H9 (cell line): Measurements from ENCODE around the gene KANSL3. TPM values are rescaled to one million over a fixed set of nuclear protein-coding genes. Genes with fewer than 3 reads are reported as not detected.
A peak's percentile ranks its signal among the peaks of the same experiment; 100 is the strongest.
"Not testable (repeated sequence)": the region's sequence is repeated elsewhere in the genome, so short reads cannot be mapped to it uniquely, and the experiment has no call there.

Experiments
- DNase-seq: peaks from one replicate; pipeline ENCODE4 v3.0.0-alpha.2; 2017
- H2AFZ ChIP-seq: one replicate; pipeline ENCODE4 v1.6.1; 2013; ENCODE audit warnings: mild to moderate bottlenecking, low read length, control low read depth, moderate library complexity
- H2AK5ac ChIP-seq: 2 replicates; pipeline ENCODE4 v1.6.1; 2013; ENCODE audit warnings: low read length, control low read depth, mixed read lengths; ENCODE audit not compliant: insufficient read length
- H2BK120ac ChIP-seq: one replicate; pipeline ENCODE4 v1.6.1; 2013; ENCODE audit warnings: low read depth, mild to moderate bottlenecking, low read length, control low read depth, inconsistent platforms; ENCODE audit not compliant: poor library complexity, severe bottlenecking
- H2BK12ac ChIP-seq: 2 replicates; pipeline ENCODE4 v1.6.1; 2013; ENCODE audit warnings: low read length, control low read depth, mixed read lengths, low read depth; ENCODE audit not compliant: insufficient read length
- H2BK15ac ChIP-seq: 2 replicates; pipeline ENCODE4 v1.6.1; 2013; ENCODE audit warnings: low read depth, low read length, control low read depth
- H2BK20ac ChIP-seq: one replicate; pipeline ENCODE4 v1.6.1; 2013; ENCODE audit warnings: low read depth, mild to moderate bottlenecking, low read length, control low read depth, inconsistent platforms; ENCODE audit not compliant: poor library complexity, severe bottlenecking
- H2BK5ac ChIP-seq: 2 replicates; pipeline ENCODE4 v1.6.1; 2013; ENCODE audit warnings: low read length, control low read depth, mixed read lengths; ENCODE audit not compliant: insufficient read length
- H3K14ac ChIP-seq: 2 replicates; pipeline ENCODE4 v1.6.1; 2013; ENCODE audit warnings: low read length, control low read depth; ENCODE audit not compliant: insufficient read depth
- H3K18ac ChIP-seq: 2 replicates; pipeline ENCODE4 v1.6.1; 2013; ENCODE audit warnings: low read depth, mild to moderate bottlenecking, mixed read lengths, low read length, control low read depth; ENCODE audit not compliant: insufficient read length
- H3K23ac ChIP-seq: 2 replicates; pipeline ENCODE4 v1.6.1; 2013; ENCODE audit warnings: low read length, control low read depth, mixed read lengths, low read depth; ENCODE audit not compliant: insufficient read length
- H3K23me2 ChIP-seq: 2 replicates; pipeline ENCODE4 v1.6.1; 2013; ENCODE audit warnings: low read depth, mild to moderate bottlenecking, mixed read lengths, low read length, control low read depth; ENCODE audit not compliant: insufficient read length, poor library complexity, severe bottlenecking
- H3K27ac ChIP-seq: 2 replicates; pipeline ENCODE4 v1.5.1; 2013; ENCODE audit warnings: low read length, control low read depth, mixed read lengths, low read depth; ENCODE audit not compliant: insufficient read length
- H3K27me3 ChIP-seq: 2 replicates; pipeline ENCODE4 v1.6.1; 2013; ENCODE audit warnings: low read length, control low read depth, inconsistent platforms; ENCODE audit not compliant: insufficient read depth
- H3K4ac ChIP-seq: 2 replicates; pipeline ENCODE4 v1.6.1; 2013; ENCODE audit warnings: low read depth, mild to moderate bottlenecking, control low read depth, inconsistent platforms, low read length, moderate library complexity
- H3K4me1 ChIP-seq: 2 replicates; pipeline ENCODE4 v1.6.1; 2013; ENCODE audit warnings: low read length, control low read depth, inconsistent platforms; ENCODE audit not compliant: insufficient read depth
- H3K4me2 ChIP-seq: 2 replicates; pipeline ENCODE4 v1.6.1; 2013; ENCODE audit warnings: low read length, control low read depth, mixed read lengths; ENCODE audit not compliant: insufficient read length, insufficient read depth
- H3K56ac ChIP-seq: 2 replicates; pipeline ENCODE4 v1.6.1; 2013; ENCODE audit warnings: low read depth, mild to moderate bottlenecking, mixed read lengths, low read length, control low read depth; ENCODE audit not compliant: insufficient read length
- H3K79me1 ChIP-seq: 2 replicates; pipeline ENCODE4 v1.6.1; 2013; ENCODE audit warnings: low read depth, mild to moderate bottlenecking, moderate library complexity, low read length, control low read depth, inconsistent platforms; ENCODE audit not compliant: insufficient read depth, poor library complexity, severe bottlenecking
- H3K79me2 ChIP-seq: 2 replicates; pipeline ENCODE4 v1.6.1; 2013; ENCODE audit warnings: low read length, control low read depth, inconsistent platforms; ENCODE audit not compliant: insufficient read depth
- H3K9ac ChIP-seq: 2 replicates; pipeline ENCODE4 v1.6.1; 2013; ENCODE audit warnings: low read length, control low read depth, mixed read lengths; ENCODE audit not compliant: insufficient read length; ENCODE audit errors: extremely low read depth
- H3K9me3 ChIP-seq: one replicate; pipeline ENCODE4 v1.6.1; 2013; ENCODE audit warnings: low read depth, low read length, inconsistent platforms; ENCODE audit not compliant: control insufficient read depth
- H3T11ph ChIP-seq: one replicate; pipeline ENCODE4 v1.6.1; 2013; ENCODE audit warnings: mild to moderate bottlenecking, low read length, control low read depth, inconsistent platforms
- H4K20me1 ChIP-seq: one replicate; pipeline ENCODE4 v1.6.1; 2013; ENCODE audit not compliant: control insufficient read depth, insufficient read length, insufficient read depth
- H4K5ac ChIP-seq: 2 replicates; pipeline ENCODE4 v1.6.1; 2013; ENCODE audit warnings: low read depth, mild to moderate bottlenecking, mixed read lengths, low read length, control low read depth; ENCODE audit not compliant: insufficient read length
- H4K8ac ChIP-seq: replicated peaks from 2 replicates; pipeline ENCODE4 v1.6.1; 2013; ENCODE audit warnings: low read length, control low read depth, mixed read lengths, low read depth; ENCODE audit not compliant: insufficient read length
- H4K91ac ChIP-seq: 2 replicates; pipeline ENCODE4 v1.6.1; 2013; ENCODE audit warnings: low read depth, mild to moderate bottlenecking, moderate library complexity, mixed read lengths, low read length, control low read depth; ENCODE audit not compliant: insufficient read length
- H3K27ac Mint-ChIP-seq, 3 experiments: 2 replicates in 2 of 3; 3 replicates in 1 of 3; pipeline ENCODE4 v1.8.0; 2020 to 2021; ENCODE audit warnings: mixed read lengths in 3 of 3, mild to moderate bottlenecking in 1 of 3, moderate library complexity in 1 of 3
- H3K27me3 Mint-ChIP-seq: 2 replicates; pipeline ENCODE4 v1.8.0; 2021; ENCODE audit warnings: low read depth, mild to moderate bottlenecking, moderate library complexity, mixed read lengths
- H3K36me3 Mint-ChIP-seq, 3 experiments: 2 replicates in 2 of 3; 3 replicates in 1 of 3; pipeline ENCODE4 v1.8.0; 2020 to 2021; ENCODE audit warnings: low read depth in 3 of 3, mixed read lengths in 3 of 3; ENCODE audit not compliant: insufficient read depth in 1 of 3
- H3K4me1 Mint-ChIP-seq, 2 experiments: 2 replicates each; pipeline ENCODE4 v1.8.0; 2020; ENCODE audit warnings: mixed read lengths in 2 of 2
- H3K4me3 Mint-ChIP-seq, 2 experiments: 2 replicates in 1 of 2; 3 replicates in 1 of 2; pipeline ENCODE4 v1.8.0; 2020 to 2021; ENCODE audit warnings: mild to moderate bottlenecking in 2 of 2, mixed read lengths in 2 of 2, moderate library complexity in 1 of 2
- H3K9me3 Mint-ChIP-seq, 2 experiments: 2 replicates in 1 of 2; 3 replicates in 1 of 2; pipeline ENCODE4 v1.8.0; 2020; ENCODE audit warnings: mild to moderate bottlenecking in 2 of 2, mixed read lengths in 2 of 2, moderate library complexity in 1 of 2
- CTCF ChIP-seq: fragments of 200-600 bp; sonication (generic); conservative IDR thresholded peaks from 3 replicates; pipeline ENCODE4 v1.8.0; 2021; ENCODE audit warnings: antibody characterized with exemption, mild to moderate bottlenecking
- WGBS: extraction: QIAGEN DNeasy Blood & Tissue Kit; methylation state at CpG from one replicate; pipeline ENCODE4 v1.1.7; 2013; ENCODE audit warnings: missing lambda C conversion rate, low lambda C conversion rate, mixed read lengths; ENCODE audit not compliant: insufficient read length; ENCODE audit errors: extremely low coverage; 5-methylcytosine and 5-hydroxymethylcytosine counted together
- total RNA-seq: library from RNA; stranded (reverse); gene quantifications from 2 replicates; pipeline ENCODE4 v1.2.1, GENCODE V29; 2021

Gene KANSL3
- total RNA-seq, 1 experiment from 2014 or later = 35.7 TPM

- Histone ChIP-seq H3K79me2 (no peaks in the 10 kb centered on the region), H4K20me1 (no peaks in the 10 kb centered on the region), H3T11ph (no peak overlapping the region), H2BK12ac (no peak overlapping the region), H2AFZ (no peak overlapping the region), H3K9ac (no peak overlapping the region), H3K4me2 (no peak overlapping the region), H3K27me3 (no peaks in the 10 kb centered on the region), H2BK5ac (no peak overlapping the region), H3K4ac (no peak overlapping the region), H4K5ac (no peak overlapping the region), H2BK120ac (no peak overlapping the region), H3K14ac (no peak overlapping the region), H3K27ac (no peak overlapping the region), H3K23me2 (no peaks in the 10 kb centered on the region), H4K91ac (no peak overlapping the region), H3K56ac (no peak overlapping the region), H2BK20ac (no peak overlapping the region), H3K23ac (no peak overlapping the region), H3K9me3 (no peaks in the 10 kb centered on the region), H2BK15ac (no peak overlapping the region), H4K8ac (no peak overlapping the region), H3K79me1 (no peaks in the 10 kb centered on the region), H3K18ac (no peak overlapping the region), H3K4me1 (no peaks in the 10 kb centered on the region), H2AK5ac (no peak overlapping the region)
- H3K4me1 Mint-ChIP-seq = peaks cover 16 to 22% of the 10 kb centered on the region in 2 experiments
- H3K4me3 Mint-ChIP-seq = no peak overlapping the region
- DNase-seq = peak; percentile 84
- H3K9me3 Mint-ChIP-seq = no peaks in the 10 kb centered on the region; a peak in 1 of 5 replicates
- H3K36me3 Mint-ChIP-seq = peaks cover 0 to 2% (median 0%) of the 10 kb centered on the region in 3 experiments; a peak in 3 of 7 replicates
- peaks cover 2% of the 10 kb centered on the region for H3K27me3 Mint-ChIP-seq
- TF ChIP-seq CTCF = peak; percentile 97
- WGBS = no CpG with 5 or more reads among the region's 35 CpGs
- peak overlapping the region in 2 of 3 experiments; percentile 52 to 70; a peak in 4 of 7 replicates for H3K27ac Mint-ChIP-seq
Measured at GRCh38 chr2:96554293-96555145, 83.6 kb downstream of the KANSL3 start.

GRCh38 chr2:96553957-96554292 lies 84.2 kb downstream of the KANSL3 start:
- not testable (repeated sequence) for H4K8ac ChIP-seq, H2BK12ac ChIP-seq, H3K18ac ChIP-seq, H3K27ac ChIP-seq, H2BK20ac ChIP-seq, H4K5ac ChIP-seq, H2BK15ac ChIP-seq, H2BK120ac ChIP-seq, H3K4me2 ChIP-seq, H3K9ac ChIP-seq, H3K4ac ChIP-seq, H3K79me1 ChIP-seq, H3K79me2 ChIP-seq, H3K9me3 ChIP-seq, H4K91ac ChIP-seq, H2AK5ac ChIP-seq, H3K9me3 Mint-ChIP-seq, H3K4me1 ChIP-seq, H3K4me3 Mint-ChIP-seq, H3K14ac ChIP-seq, H2BK5ac ChIP-seq, H3T11ph ChIP-seq, H3K27ac Mint-ChIP-seq, H3K23me2 ChIP-seq, H3K36me3 Mint-ChIP-seq, H2AFZ ChIP-seq, DNase-seq, H3K27me3 Mint-ChIP-seq, H4K20me1 ChIP-seq, H3K23ac ChIP-seq, H3K56ac ChIP-seq, H3K27me3 ChIP-seq
- no CpG with 5 or more reads among the region's 9 CpGs for WGBS
- H3K4me1 Mint-ChIP-seq = peaks cover 16 to 22% of the 10 kb centered on the region in 2 experiments
